GM19397 (cell line): ENCODE data around the gene MS4A8.

Experiments used
- ATAC-seq: cut with Tn5 transposase; IDR thresholded peaks from one replicate; pipeline ENCODE4 v1.9.1; 2021; ENCODE audit warnings: mild to moderate bottlenecking, moderate library complexity; ENCODE audit not compliant: unreplicated experiment

Gene MS4A8

DNA sequence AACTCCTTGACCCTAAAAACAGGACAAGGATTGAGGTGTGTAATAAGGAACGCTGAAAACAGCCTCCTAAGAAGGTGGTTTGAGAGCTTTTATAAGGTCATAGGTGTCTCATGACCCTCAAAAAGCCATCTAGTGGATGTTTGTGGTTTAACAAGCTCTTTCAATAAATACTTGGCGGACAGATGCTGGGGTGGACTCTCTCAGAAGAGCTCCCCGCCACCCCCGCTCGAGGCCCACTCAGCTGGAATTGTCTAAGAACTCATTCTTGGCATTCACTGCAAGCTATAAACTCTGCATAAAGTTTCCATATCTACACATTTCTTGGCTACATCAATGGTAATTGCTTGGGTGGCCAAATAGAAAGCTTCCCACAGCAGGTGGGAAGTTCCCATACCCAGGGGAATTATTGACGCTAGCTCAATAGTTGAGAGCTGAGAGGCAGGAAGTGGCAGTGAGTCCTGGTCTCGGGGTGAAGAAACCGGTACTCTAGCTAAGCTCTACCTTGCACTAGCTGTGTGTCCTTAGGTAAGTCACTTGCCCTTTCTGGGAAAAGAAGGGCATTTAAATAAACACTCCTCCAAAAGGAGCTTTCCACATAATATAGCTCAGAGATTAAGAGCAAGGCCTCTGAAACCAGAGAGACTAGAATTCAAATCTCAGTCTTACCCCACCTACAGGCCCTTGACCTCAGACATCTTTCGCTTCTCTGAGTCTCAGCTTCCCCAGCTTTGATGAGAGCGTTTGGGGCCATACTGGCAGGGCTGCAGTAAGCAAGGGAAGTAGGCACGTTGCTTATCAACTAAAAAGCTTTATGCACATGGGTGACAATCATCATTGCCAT, 63.7 kb downstream of the MS4A8 start:
- peak; percentile 67 for ATAC-seq

GRCh38 chr11:60763692-60764369, 64.4 kb downstream of the MS4A8 start:
- ATAC-seq: no peak

GRCh38 chr11:60764879-60765278, 65.5 kb downstream of the MS4A8 start:
- peak; percentile 29 for ATAC-seq

DNA sequence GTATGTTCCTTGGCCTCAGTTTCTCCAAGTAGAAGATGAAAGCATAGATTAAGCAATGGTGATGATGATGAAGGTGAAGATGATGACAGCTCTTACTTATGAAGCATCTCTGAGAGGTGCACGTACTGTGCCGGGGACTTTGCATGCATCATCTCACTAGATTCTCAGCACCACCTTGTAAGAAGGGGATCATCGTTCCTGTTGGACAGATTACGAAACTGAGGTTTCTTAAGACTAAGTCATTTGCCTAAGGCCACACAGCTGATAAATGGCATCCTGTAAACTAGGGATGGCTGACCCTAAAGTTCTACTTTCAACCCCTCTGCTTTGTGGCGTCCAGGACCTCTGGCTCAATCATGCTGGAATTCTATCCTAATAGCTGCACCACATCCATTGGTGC, 65.9 kb downstream of the MS4A8 start:
- no peak for ATAC-seq
